SK-N-SH (cell line): ENCODE results near the gene NCOA5. TPM values are rescaled to one million over a fixed set of nuclear protein-coding genes. Genes with fewer than 3 reads are reported as not detected.

ENCODE experiments used
- CTCF ChIA-PET: fragments of 300-600, 350-600 bp; formaldehyde crosslinking; extraction: SDS; loops from one replicate; lab custom pipeline; 2021; lab: Yijun Ruan, JAX
- POLR2A ChIA-PET: fragments of 350-600 bp; sonication (Branson Sonifier 250); formaldehyde crosslinking; extraction: SDS; loops from one replicate; lab custom pipeline; 2020; ENCODE audit warnings: antibody characterized with exemption, inconsistent platforms; lab: Yijun Ruan, JAX
- DNase-seq: peaks from one replicate; pipeline ENCODE4 v3.0.0; 2012
- H2AFZ ChIP-seq: fragments of 200-600 bp; sonication (generic); 2 replicates; pipeline ENCODE4 v1.8.1; 2016; ENCODE audit warnings: antibody characterized with exemption, mild to moderate bottlenecking, low read depth
- H3F3A ChIP-seq: fragments of 200-600 bp; sonication (generic); replicated peaks from 2 replicates; pipeline ENCODE3; 2016; ENCODE audit warnings: antibody characterized with exemption, mild to moderate bottlenecking; ENCODE audit not compliant: insufficient read depth
- H3K27ac ChIP-seq, 2 experiments: fragments of 200-500 bp in 1 of 2; fragments of 200-600 bp in 1 of 2; sonication (Bioruptor generic) in 1 of 2; sonication (generic), shearing (Covaris generic) in 1 of 2; 2 replicates each; pipeline versions ENCODE4 v1.5.1 to v1.6.1; 2014 to 2016; ENCODE audit warnings: low read depth in 2 of 2, inconsistent platforms in 1 of 2, low read length in 1 of 2, mild to moderate bottlenecking in 1 of 2, mixed read lengths in 1 of 2
- H3K27me3 ChIP-seq: fragments of 200-600 bp; sonication (generic), shearing (Covaris generic); 2 replicates; pipeline ENCODE4 v1.6.1; 2016; ENCODE audit warnings: mixed run types; ENCODE audit not compliant: insufficient read depth
- H3K36me3 ChIP-seq, 2 experiments: fragments of 200-500 bp in 1 of 2; fragments of 200-600 bp in 1 of 2; sonication (Bioruptor generic) in 1 of 2; sonication (generic) in 1 of 2; replicated peaks in 1 of 2; 2 replicates each; pipeline versions ENCODE3 to v1.5.1; 2014 to 2016; ENCODE audit warnings: low read length in 1 of 2, mild to moderate bottlenecking in 1 of 2; ENCODE audit not compliant: insufficient read depth in 2 of 2, control insufficient read depth in 1 of 2
- H3K4me1 ChIP-seq, 2 experiments: fragments of 200-500 bp in 1 of 2; fragments of 200-600 bp in 1 of 2; sonication (Bioruptor generic) in 1 of 2; sonication (generic), shearing (Covaris generic) in 1 of 2; 2 replicates each; pipeline versions ENCODE4 v1.5.1 to v1.6.1; 2014 to 2016; ENCODE audit warnings: low read depth in 1 of 2, low read length in 1 of 2, mixed run types in 1 of 2; ENCODE audit not compliant: insufficient read depth in 2 of 2, control insufficient read depth in 1 of 2
- H3K4me2 ChIP-seq: fragments of 200-600 bp; sonication (generic), shearing (Covaris generic); 2 replicates; pipeline ENCODE4 v1.6.1; 2017; ENCODE audit warnings: mixed run types
- H3K4me3 ChIP-seq, 2 experiments: fragments of 200-500 bp in 1 of 2; fragments of 200-600 bp in 1 of 2; sonication (Bioruptor generic) in 1 of 2; sonication (generic), shearing (Covaris generic) in 1 of 2; 2 replicates each; pipeline versions ENCODE4 v1.5.1 to v1.8.1; 2014 to 2016; ENCODE audit warnings: low read depth in 2 of 2, inconsistent platforms in 1 of 2, low read length in 1 of 2, mild to moderate bottlenecking in 1 of 2, mixed read lengths in 1 of 2, moderate library complexity in 1 of 2
- H3K79me2 ChIP-seq: fragments of 200-600 bp; sonication (generic); 2 replicates; pipeline ENCODE4 v1.8.1; 2017; ENCODE audit warnings: mild to moderate bottlenecking; ENCODE audit not compliant: insufficient read depth
- H3K9ac ChIP-seq: fragments of 200-600 bp; sonication (generic); 2 replicates; pipeline ENCODE4 v1.6.1; 2017; ENCODE audit warnings: mixed run types
- H3K9me2 ChIP-seq: fragments of 200-600 bp; sonication (generic); 2 replicates; pipeline ENCODE4 v1.6.1; 2017; ENCODE audit warnings: mixed run types
- H3K9me3 ChIP-seq: fragments of 200-600 bp; sonication (generic); 2 replicates; pipeline ENCODE4 v1.6.1; 2017; ENCODE audit warnings: mixed run types, mild to moderate bottlenecking, moderate library complexity
- H4K20me1 ChIP-seq: fragments of 200-600 bp; sonication (generic); 2 replicates; pipeline ENCODE4 v1.6.1; 2017; ENCODE audit warnings: mild to moderate bottlenecking, mixed run types; ENCODE audit not compliant: insufficient read depth
- FOSL2 ChIP-seq: IDR thresholded peaks from 2 replicates; pipeline ENCODE4 v1.4.0; 2012; ENCODE audit warnings: low read depth, mild to moderate bottlenecking, moderate library complexity, borderline replicate concordance
- GABPA ChIP-seq: IDR thresholded peaks from 2 replicates; pipeline ENCODE4 v1.4.0; 2012; ENCODE audit warnings: low read depth, mild to moderate bottlenecking
- GATA2 ChIP-seq: sonication (generic); formaldehyde crosslinking; IDR thresholded peaks from 2 replicates; pipeline ENCODE4 v1.5.0; 2020; ENCODE audit warnings: mild to moderate bottlenecking, missing genetic modification reagents
- JUND ChIP-seq: IDR thresholded peaks from 2 replicates; pipeline ENCODE4 v1.4.0; 2012
- NRF1 ChIP-seq: IDR thresholded peaks from 2 replicates; pipeline ENCODE4 v1.6.1; 2012; ENCODE audit warnings: low read depth, mild to moderate bottlenecking, low read length
- POLR2AphosphoS5 ChIP-seq: IDR thresholded peaks from 2 replicates; pipeline ENCODE4 v1.6.1; 2012; ENCODE audit warnings: low read depth, low read length
- RFX5 ChIP-seq: IDR thresholded peaks from 2 replicates; pipeline ENCODE4 v1.6.1; 2012; ENCODE audit warnings: mild to moderate bottlenecking, improper control_type of control experiment, low read length
- SMC3 ChIP-seq: IDR thresholded peaks from 2 replicates; pipeline ENCODE4 v1.6.1; 2012; ENCODE audit warnings: low read depth, low read length, improper control_type of control experiment
- TEAD4 ChIP-seq: IDR thresholded peaks from 2 replicates; pipeline ENCODE4 v1.4.0; 2012; ENCODE audit warnings: mild to moderate bottlenecking, borderline replicate concordance; ENCODE audit not compliant: insufficient read depth
- USF2 ChIP-seq: fragments of 150-350 bp; IDR thresholded peaks from 2 replicates; pipeline ENCODE4 v1.6.1; 2017; ENCODE audit warnings: antibody characterized with exemption, low read length, low read depth, borderline replicate concordance
- YY1 ChIP-seq: IDR thresholded peaks from 2 replicates; pipeline ENCODE4 v1.4.0; 2012; ENCODE audit warnings: low read depth, mild to moderate bottlenecking
- WGBS: methylation state at CpG from one replicate; pipeline ENCODE4 v1.1.6; 2017; ENCODE audit warnings: low lambda C conversion rate; 5-methylcytosine and 5-hydroxymethylcytosine counted together
- polyA plus RNA-seq, 3 experiments: library from polyadenylated mRNA; depleted of rRNA; stranded (reverse); fragments of >200 nt; gene quantifications; 2 replicates each; pipeline ENCODE4 v1.2.3, GENCODE V29; 2012
- TF ChIP-seq, protein P1 (sequence below): IDR thresholded peaks from 2 replicates; pipeline ENCODE4 v1.4.0; 2012; ENCODE audit warnings: low read depth

NCOA5 gene
- polyA plus RNA-seq, 1 of the 3 experiments (the other 2 are of a cell fraction) = 20.4 TPM

DNA sequence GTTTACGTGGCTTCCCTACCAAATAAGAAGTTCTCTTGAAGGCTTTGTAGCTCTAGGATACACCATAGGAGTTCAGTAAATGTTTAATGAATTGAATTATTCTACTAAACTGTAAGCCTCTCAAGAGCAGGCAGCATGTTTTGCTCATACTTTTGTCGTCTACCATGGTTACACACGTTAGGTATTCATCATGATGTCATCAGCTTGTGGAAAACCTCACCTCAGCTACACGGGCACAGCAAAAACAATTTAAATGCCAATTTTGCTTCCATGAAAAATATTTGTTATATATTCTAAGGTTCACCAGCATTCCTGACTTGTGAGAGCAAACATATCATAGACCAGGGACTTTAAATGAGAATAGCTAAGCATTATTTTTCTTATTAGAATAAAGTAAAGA lies 16.7 kb downstream of the NCOA5 start:
- no peak overlapping the region for H3K9ac ChIP-seq
- no peak overlapping the region for H3K4me3 ChIP-seq
- WGBS = 95% methylated on average over 4 of the region's 4 CpGs
- no peak for DNase-seq
- H4K20me1 ChIP-seq = peaks cover 69% of the 10 kb centered on the region
- H3K4me1 ChIP-seq = 0 out of 4 replicates have a peak, but pooled peaks cover 0 to 7% of the 10 kb centered on the region in 2 experiments
- no peaks in the 10 kb centered on the region for H3K27me3 ChIP-seq
- H3K4me2 ChIP-seq = no peak overlapping the region
- H3K79me2 ChIP-seq = peaks cover 56% of the 10 kb centered on the region
- H3K36me3 ChIP-seq = peaks cover 36 to 57% of the 10 kb centered on the region in 2 experiments
- POLR2A ChIA-PET = no interaction called here
- CTCF ChIA-PET = interaction anchor here (0.9 kb wide), 1 partner anchor 59 kb away, joined by 4 read pairs; no protein-coding TSS in a partner anchor
- no peaks in the 10 kb centered on the region for H3K9me2 ChIP-seq
- H3K27ac ChIP-seq = no peak overlapping the region
- no peak overlapping the region for H2AFZ ChIP-seq
- H3F3A ChIP-seq = no peaks in the 10 kb centered on the region
- TF ChIP-seq SMC3 (no peak), TEAD4 (no peak), JUND (no peak), NRF1 (no peak), GATA2 (CRISPR knock-in tag) (no peak), GABPA (no peak), POLR2AphosphoS5 (no peak)
- TF ChIP-seq, protein P1, sequence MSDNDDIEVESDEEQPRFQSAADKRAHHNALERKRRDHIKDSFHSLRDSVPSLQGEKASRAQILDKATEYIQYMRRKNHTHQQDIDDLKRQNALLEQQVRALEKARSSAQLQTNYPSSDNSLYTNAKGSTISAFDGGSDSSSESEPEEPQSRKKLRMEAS = no peak
- H3K9me3 ChIP-seq = no peaks in the 10 kb centered on the region

- H3K4me1 ChIP-seq = 0 out of 4 replicates have a peak, but pooled peaks cover 0 to 7% of the 10 kb centered on the region in 2 experiments
- WGBS = 91% methylated on average over 3 of the region's 3 CpGs
- DNase-seq = no peak
- H3K36me3 ChIP-seq = peaks cover 38 to 59% of the 10 kb centered on the region in 2 experiments
- no peak overlapping the region for H3K4me2 ChIP-seq
- H3K27ac ChIP-seq = no peak overlapping the region
- H2AFZ ChIP-seq = no peak overlapping the region
- H4K20me1 ChIP-seq = peaks cover 56% of the 10 kb centered on the region
- POLR2A ChIA-PET = no interaction called here
- no peaks in the 10 kb centered on the region for H3F3A ChIP-seq
- H3K79me2 ChIP-seq = peaks cover 44% of the 10 kb centered on the region
- H3K27me3 ChIP-seq = no peaks in the 10 kb centered on the region
- H3K9me3 ChIP-seq = no peaks in the 10 kb centered on the region
- H3K4me3 ChIP-seq = no peak overlapping the region
- H3K9ac ChIP-seq = no peak overlapping the region
- H3K9me2 ChIP-seq = no peaks in the 10 kb centered on the region
- CTCF ChIA-PET = interaction anchor here (0.7 kb wide), 1 partner anchor 267 kb away, joined by 3 read pairs; no protein-coding TSS in a partner anchor
- TF ChIP-seq RFX5 (no peak), YY1 (no peak), USF2 (no peak), FOSL2 (no peak)
These were observed 18.2 kb downstream of the NCOA5 start for GRCh38 chr20:46071573-46071972.
